Measurements from ENCODE around the gene ADGRG7.
"Not testable (repeated sequence)": the region's sequence is repeated elsewhere in the genome, so short reads cannot be mapped to it uniquely, and the experiment has no call there.

Gene ADGRG7

GRCh38 chr3:100640633-100641032 is 31.2 kb downstream of the ADGRG7 start:
- intact Hi-C loops (cut with DNase I) = no loop called here

GRCh38 chr3:100641471-100642032 is 32.2 kb downstream of the ADGRG7 start:
- intact Hi-C loops (cut with DNase I) = no loop called here
- DNase-seq = no peak

More at GRCh38 chr3:100640633-100641032, 31.2 kb downstream of the ADGRG7 start:
- no peak for DNase-seq

- intact Hi-C loops (cut with DNase I) = no loop called here
- DNase-seq = no peak
Measured at GRCh38 chr3:100645913-100646312, 36.5 kb downstream of the ADGRG7 start.

GRCh38 chr3:100647171-100647570 is 37.8 kb downstream of the ADGRG7 start:
- DNase-seq = no peak
- intact Hi-C loops (cut with DNase I) = no loop called here

- no peak for DNase-seq
- intact Hi-C loops (cut with DNase I) = no loop called here
Measured at GRCh38 chr3:100647657-100648056, 38.3 kb downstream of the ADGRG7 start.

- DNase-seq = no peak
- intact Hi-C loops (cut with DNase I) = no loop called here
Measured at GRCh38 chr3:100650651-100651619, 41.5 kb downstream of the ADGRG7 start.

- DNase-seq = peak in 1 of 10 donors; percentile 46
- intact Hi-C loops (cut with DNase I) = no loop called here
Measured at GRCh38 chr3:100653604-100654294, 44.3 kb downstream of the ADGRG7 start.

GRCh38 chr3:100656945-100657344 is 47.5 kb downstream of the ADGRG7 start:
- no peak for DNase-seq
- intact Hi-C loops (cut with DNase I) = no loop called here

- intact Hi-C loops (cut with DNase I); DNase-seq: not testable (repeated sequence)
Measured at GRCh38 chr3:100661294-100661693, 51.9 kb downstream of the ADGRG7 start.

GRCh38 chr3:100662113-100662823 is 52.9 kb downstream of the ADGRG7 start:
- intact Hi-C loops (cut with DNase I) = no loop called here
- DNase-seq = no peak

GRCh38 chr3:100665230-100665629 is 55.8 kb downstream of the ADGRG7 start:
- no peak for DNase-seq
- intact Hi-C loops (cut with DNase I) = no loop called here

GRCh38 chr3:100666699-100667098 is 57.3 kb downstream of the ADGRG7 start:
- DNase-seq; intact Hi-C loops (cut with DNase I): not testable (repeated sequence)

- intact Hi-C loops (cut with DNase I); DNase-seq: not testable (repeated sequence)
Measured at GRCh38 chr3:100667316-100667715, 57.9 kb downstream of the ADGRG7 start.

- intact Hi-C loops (cut with DNase I); DNase-seq: not testable (repeated sequence)
Measured at GRCh38 chr3:100670995-100671394, 61.6 kb downstream of the ADGRG7 start.

GRCh38 chr3:100681496-100681895 is 72.1 kb downstream of the ADGRG7 start:
- DNase-seq = no peak
- intact Hi-C loops (cut with DNase I) = no loop called here

GRCh38 chr3:100682056-100682853 is 72.9 kb downstream of the ADGRG7 start:
- peak in 3 of 10 donors; percentile 68 to 80 (median 77) for DNase-seq

GRCh38 chr3:100682854-100683760 is 73.7 kb downstream of the ADGRG7 start:
- DNase-seq = peak in 2 of 10 donors; percentile 39 to 56
- intact Hi-C loops (cut with DNase I) = no loop called here

More at GRCh38 chr3:100682056-100682853, 72.9 kb downstream of the ADGRG7 start:
- intact Hi-C loops (cut with DNase I) = no loop called here

GRCh38 chr3:100693225-100693624 is 83.8 kb downstream of the ADGRG7 start:
- intact Hi-C loops (cut with DNase I) = no loop called here
- no peak for DNase-seq
